T-cell (primary cell): ENCODE data around the gene SLIT3. TPM values are rescaled to one million over a fixed set of nuclear protein-coding genes. Genes with fewer than 3 reads are reported as not detected.

Experiments
- ATAC-seq, 4 experiments: fragments of 200-7000 bp in 3 of 4; fragments of 150-1000 bp in 1 of 4; cut with Tn5 transposase; replicated peaks in 1 of 4; 1 replicate in 3 of 4; 2 replicates in 1 of 4; pipeline ENCODE4 v1.10.0; 2021; ENCODE audit warnings: moderate library complexity in 3 of 4, mild to moderate bottlenecking in 2 of 4, moderate number of reproducible peaks in 1 of 4
- CTCF ChIA-PET, 2 donors: fragments of 300-600 bp; sonication (Branson Sonifier 250); formaldehyde crosslinking; loops; one replicate each; lab custom pipeline; 2022; ENCODE audit warnings: antibody characterized with exemption in 2 of 2; lab: Charles Lee
- POLR2A ChIA-PET, 2 donors: fragments of 300-600 bp; sonication (Branson Sonifier 250); formaldehyde crosslinking; loops; one replicate each; lab custom pipeline; 2022; ENCODE audit warnings: antibody characterized with exemption in 2 of 2; lab: Charles Lee
- DNase-seq, 35 experiments: peaks; one replicate each; pipeline versions ENCODE4 v3.0.0 to v3.0.0-alpha.2; 2013 to 2023
- H3K27ac ChIP-seq: one replicate; pipeline ENCODE4 v1.5.1; 2013; ENCODE audit warnings: low read length
- H3K27me3 ChIP-seq, 2 experiments: replicated peaks in 1 of 2; 1 replicate in 1 of 2; 2 replicates in 1 of 2; pipeline versions ENCODE4 v1.6.1 to v1.7.0; 2013; ENCODE audit warnings: low read length in 1 of 2, mixed read lengths in 1 of 2; ENCODE audit not compliant: control insufficient read depth in 2 of 2, insufficient read depth in 2 of 2; ENCODE audit errors: extremely low read depth in 1 of 2
- H3K36me3 ChIP-seq, 2 donors: 1 replicate in 1 of 2; 2 replicates in 1 of 2; pipeline versions ENCODE4 v1.6.1 to v1.7.0; 2013; ENCODE audit warnings: low read length in 1 of 2; ENCODE audit not compliant: control insufficient read depth in 2 of 2, insufficient read depth in 1 of 2; ENCODE audit errors: extremely low read depth in 1 of 2
- H3K4me1 ChIP-seq, 2 experiments: 1 replicate in 1 of 2; 2 replicates in 1 of 2; pipeline versions ENCODE4 v1.6.1 to v1.7.0; 2013; ENCODE audit warnings: low read length in 2 of 2, mixed read lengths in 1 of 2; ENCODE audit not compliant: insufficient read depth in 2 of 2, control insufficient read depth in 1 of 2; ENCODE audit errors: extremely low read depth in 1 of 2
- H3K4me3 ChIP-seq, 2 donors: 1 replicate in 1 of 2; 2 replicates in 1 of 2; pipeline versions ENCODE4 v1.5.1 to v1.7.0; 2013; ENCODE audit warnings: mild to moderate bottlenecking in 2 of 2, low read length in 1 of 2, moderate library complexity in 1 of 2; ENCODE audit not compliant: control insufficient read depth in 1 of 2; ENCODE audit errors: extremely low read depth in 1 of 2
- H3K9me3 ChIP-seq: 2 replicates; pipeline ENCODE4 v1.7.0; 2013
- H3K27ac Mint-ChIP-seq, 2 donors: one replicate each; pipeline ENCODE4 v1.8.0; 2020 to 2021; ENCODE audit warnings: mild to moderate bottlenecking in 2 of 2, mixed read lengths in 2 of 2
- H3K27me3 Mint-ChIP-seq, 2 donors: one replicate each; pipeline ENCODE4 v1.8.0; 2021 to 2022; ENCODE audit warnings: mixed read lengths in 2 of 2
- H3K36me3 Mint-ChIP-seq: one replicate; pipeline ENCODE4 v1.8.0; 2021; ENCODE audit warnings: mixed read lengths
- H3K4me1 Mint-ChIP-seq, 3 donors: one replicate each; pipeline ENCODE4 v1.8.0; 2020 to 2022; ENCODE audit warnings: mixed read lengths in 3 of 3, mild to moderate bottlenecking in 1 of 3
- H3K4me3 Mint-ChIP-seq, 3 donors: one replicate each; pipeline ENCODE4 v1.8.0; 2020 to 2022; ENCODE audit warnings: mild to moderate bottlenecking in 3 of 3, mixed read lengths in 3 of 3, moderate library complexity in 3 of 3
- H3K9me3 Mint-ChIP-seq, 3 donors: one replicate each; pipeline ENCODE4 v1.8.0; 2020 to 2022; ENCODE audit warnings: mixed read lengths in 3 of 3
- WGBS: methylation state at CpG from one replicate; pipeline ENCODE4 v1.1.5; 2013; ENCODE audit warnings: missing lambda C conversion rate; ENCODE audit not compliant: insufficient coverage; 5-methylcytosine and 5-hydroxymethylcytosine counted together
- total RNA-seq, 35 experiments: library from RNA in 6 of 35; stranded (reverse) in 6 of 35; fragments of 120-200 nt in 1 of 35; gene quantifications; one replicate each; pipeline versions ENCODE4 v1.2.1 to v1.2.4 and lab custom pipeline; 2013 to 2026

SLIT3 gene
- total RNA-seq, 5 donors from 2014 or later (not counting 1 experiment from before 2014, with no cell fraction given): 0.13 to 0.32 (median 0.13) TPM; not detected in 2

DNA sequence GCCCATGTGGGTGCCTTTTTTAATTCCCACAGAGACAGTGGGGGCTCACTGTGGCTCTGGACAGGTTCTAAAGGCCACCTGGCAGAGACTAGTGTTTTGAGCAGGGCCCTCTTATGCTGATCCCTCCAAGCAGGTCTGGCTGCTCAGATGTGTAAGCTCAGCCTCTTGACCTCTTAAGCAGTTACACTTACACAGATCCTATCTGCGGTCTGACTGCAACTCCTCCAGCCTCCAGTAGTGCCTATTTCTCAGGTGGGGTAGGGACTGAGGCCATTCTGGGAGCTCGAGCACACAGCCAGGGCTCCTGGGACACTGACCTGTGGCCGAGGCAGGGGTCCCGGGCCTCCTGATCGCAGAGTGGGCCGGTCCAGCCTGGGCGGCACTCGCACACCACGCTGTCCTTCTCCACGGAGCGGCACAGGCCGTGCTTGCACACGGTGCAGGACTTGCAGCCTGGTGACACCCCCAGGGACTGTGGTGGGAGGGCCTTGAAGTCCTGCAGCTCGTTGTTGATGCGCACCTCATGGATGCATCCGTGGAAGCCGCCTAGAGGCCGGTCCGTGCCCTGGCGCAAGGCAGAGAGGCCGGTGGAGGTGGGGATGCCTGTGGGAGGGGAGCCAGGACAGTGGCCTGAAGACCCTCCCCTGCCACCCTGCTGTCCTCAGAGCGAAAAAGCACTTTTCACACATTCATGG, 629.9 kb downstream of the SLIT3 start:
- Mint-ChIP-seq H3K9me3 (no peaks in the 10 kb centered on the region), H3K4me3 (no peak overlapping the region), H3K36me3 (no peaks in the 10 kb centered on the region), H3K27ac (no peak overlapping the region), H3K27me3 (peaks cover 0 to 4% of the 10 kb centered on the region in 2 donors), H3K4me1 (no peaks in the 10 kb centered on the region)
- Histone ChIP-seq H3K27ac (no peak overlapping the region), H3K27me3 (peaks cover 0 to 7% of the 10 kb centered on the region in 2 experiments), H3K4me3 (no peak overlapping the region), H3K4me1 (no peaks in the 10 kb centered on the region), H3K9me3 (no peaks in the 10 kb centered on the region), H3K36me3 (no peaks in the 10 kb centered on the region)
- DNase-seq: no peak
- no peak for ATAC-seq
- ChIA-PET POLR2A (no interaction called here), CTCF (no interaction called here)
- 86% methylated on average over 14 of the region's 22 CpGs for WGBS

DNA sequence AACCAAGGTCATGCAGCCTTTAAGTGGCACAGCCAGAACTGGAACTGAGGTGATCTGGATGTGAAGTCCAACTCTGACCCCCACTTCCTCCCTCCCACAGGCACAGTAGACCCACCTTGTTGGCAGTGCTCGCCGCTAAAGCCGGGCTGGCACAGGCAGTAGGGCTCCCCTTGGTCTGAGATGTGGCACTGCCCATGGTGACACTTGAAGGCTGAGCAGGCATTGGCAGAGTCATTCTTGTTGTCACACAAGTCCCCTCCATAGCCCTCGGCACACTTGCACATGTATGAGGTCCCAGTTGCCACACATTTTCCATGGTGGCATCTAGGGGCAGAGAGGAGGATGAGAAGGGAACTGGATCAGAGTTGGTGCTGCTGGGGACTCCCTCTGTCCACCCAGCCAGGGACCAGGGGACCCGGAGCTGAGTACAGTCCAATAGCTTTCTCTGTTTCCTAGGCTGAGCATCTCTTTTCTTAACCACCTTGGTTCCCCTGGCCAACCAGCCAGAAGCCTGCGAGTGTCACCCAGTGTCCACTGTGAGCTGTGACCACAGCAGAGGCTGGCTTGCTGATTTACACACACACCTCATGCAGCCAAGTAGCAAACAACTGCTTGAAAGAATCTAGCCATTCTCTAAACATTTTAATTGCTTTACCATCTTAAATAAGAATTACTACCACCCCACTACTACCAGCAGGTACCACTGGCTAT, 631.1 kb downstream of the SLIT3 start:
- no peaks in the 10 kb centered on the region for H3K36me3 ChIP-seq
- DNase-seq (no peak), ATAC-seq (no peak)
- peaks cover 0 to 7% of the 10 kb centered on the region in 2 experiments for H3K27me3 ChIP-seq
- ChIA-PET CTCF (no interaction called here), POLR2A (no interaction called here)
- Mint-ChIP-seq H3K4me1 (no peaks in the 10 kb centered on the region), H3K9me3 (no peaks in the 10 kb centered on the region), H3K36me3 (no peaks in the 10 kb centered on the region), H3K27me3 (no peaks in the 10 kb centered on the region), H3K27ac (no peak overlapping the region), H3K4me3 (no peak overlapping the region)
- no peak overlapping the region for H3K27ac ChIP-seq
- H3K4me1 ChIP-seq: no peaks in the 10 kb centered on the region
- H3K4me3 ChIP-seq: no peak overlapping the region
- H3K9me3 ChIP-seq: no peaks in the 10 kb centered on the region
- 83% methylated on average over 4 of the region's 6 CpGs for WGBS

DNA sequence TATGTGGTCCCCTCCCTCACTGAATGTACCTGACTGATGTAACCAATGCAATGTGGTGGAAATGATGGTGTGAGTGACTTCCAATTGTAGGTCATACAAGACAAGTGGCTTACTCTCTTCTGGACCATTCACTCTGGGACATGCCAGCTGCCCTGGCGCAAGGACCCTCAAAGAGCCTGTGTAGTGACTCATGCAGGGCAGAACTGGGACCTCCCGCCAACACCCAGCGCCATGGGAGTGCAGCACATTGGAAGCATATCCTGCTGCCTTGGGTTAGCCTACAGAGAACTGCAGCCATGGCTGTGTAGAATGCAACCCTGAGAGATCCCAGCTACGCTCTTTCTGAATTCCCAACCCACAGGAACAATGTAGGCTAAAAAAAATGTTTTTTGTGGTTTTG, 631.8 kb downstream of the SLIT3 start:
- Mint-ChIP-seq H3K27ac (no peak overlapping the region), H3K4me1 (no peaks in the 10 kb centered on the region), H3K27me3 (no peaks in the 10 kb centered on the region), H3K36me3 (no peaks in the 10 kb centered on the region), H3K9me3 (no peaks in the 10 kb centered on the region), H3K4me3 (no peak overlapping the region)
- WGBS: 87% methylated on average over 3 of the region's 4 CpGs
- Histone ChIP-seq H3K27me3 (peaks cover 0 to 7% of the 10 kb centered on the region in 2 experiments), H3K9me3 (no peaks in the 10 kb centered on the region), H3K4me3 (no peak overlapping the region), H3K36me3 (no peaks in the 10 kb centered on the region), H3K27ac (no peak overlapping the region), H3K4me1 (no peaks in the 10 kb centered on the region)
- ChIA-PET POLR2A (no interaction called here), CTCF (no interaction called here)
- ATAC-seq: no peak
- DNase-seq: no peak

DNA sequence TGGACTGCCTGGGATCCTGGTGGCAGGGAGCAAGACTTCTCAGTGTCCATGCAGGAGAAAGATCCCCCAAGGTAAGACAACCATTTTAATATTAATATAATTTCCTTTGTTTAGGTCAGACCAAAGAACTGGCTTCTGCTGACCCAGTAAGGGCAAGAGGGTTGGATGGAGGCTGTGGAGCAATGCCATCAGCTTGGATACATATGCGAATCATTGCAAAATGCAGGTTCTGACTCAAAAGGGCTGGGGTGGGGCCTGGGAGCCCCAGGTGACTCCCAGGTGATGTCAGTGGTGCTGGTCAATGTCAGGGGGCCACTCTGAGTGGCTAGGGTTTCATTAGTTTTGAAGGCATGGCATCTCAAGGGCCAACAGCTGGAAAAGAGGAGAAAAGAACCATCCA, 632.9 kb downstream of the SLIT3 start:
- no peaks in the 10 kb centered on the region for H3K4me1 ChIP-seq
- POLR2A ChIA-PET: no interaction called here
- no peaks in the 10 kb centered on the region for H3K36me3 Mint-ChIP-seq
- H3K4me3 Mint-ChIP-seq: no peak overlapping the region
- H3K27me3 Mint-ChIP-seq: peaks cover 0 to 3% of the 10 kb centered on the region in 2 donors
- no peaks in the 10 kb centered on the region for H3K36me3 ChIP-seq
- H3K9me3 ChIP-seq: no peaks in the 10 kb centered on the region
- H3K27ac Mint-ChIP-seq: no peak overlapping the region
- CTCF ChIA-PET: no interaction called here
- DNase-seq (no peak), ATAC-seq (no peak)
- no peak overlapping the region for H3K4me3 ChIP-seq
- no peaks in the 10 kb centered on the region for H3K4me1 Mint-ChIP-seq
- 100% methylated on average over 1 of the region's 1 CpG for whole genome bisulfite sequencing
- peaks cover 0 to 5% of the 10 kb centered on the region in 2 experiments for H3K27me3 ChIP-seq
- no peak overlapping the region for H3K27ac ChIP-seq
- H3K9me3 Mint-ChIP-seq: no peaks in the 10 kb centered on the region

DNA sequence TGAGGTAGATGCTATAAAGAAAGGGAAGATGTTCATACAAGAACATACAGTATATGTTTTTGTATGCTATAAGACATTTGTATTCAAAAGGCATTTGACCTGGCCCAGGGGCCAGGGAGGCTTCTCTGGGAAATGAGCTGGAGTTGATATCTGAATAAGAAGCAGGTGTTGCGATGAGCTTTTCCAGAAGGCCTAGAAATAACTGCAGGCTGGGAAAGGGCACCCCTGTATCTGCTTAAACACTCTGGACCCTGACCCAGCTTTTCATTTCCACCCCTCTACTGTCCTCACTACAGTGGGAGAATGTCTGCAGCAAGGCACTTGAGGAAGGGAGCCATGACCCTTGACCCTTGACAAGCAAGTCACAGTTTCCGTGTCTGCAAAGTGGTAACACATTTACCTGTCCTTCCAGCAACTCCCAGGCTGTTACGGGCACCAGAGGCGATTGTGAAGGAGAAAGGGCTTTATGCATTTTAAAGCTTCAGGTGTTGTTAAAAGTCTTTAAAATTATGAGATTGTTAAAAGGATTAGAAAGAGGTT, 633.6 kb downstream of the SLIT3 start:
- Histone ChIP-seq H3K4me3 (no peak overlapping the region), H3K9me3 (no peaks in the 10 kb centered on the region), H3K36me3 (no peaks in the 10 kb centered on the region), H3K27ac (no peak overlapping the region), H3K27me3 (peaks cover 0 to 3% of the 10 kb centered on the region in 2 experiments), H3K4me1 (no peaks in the 10 kb centered on the region)
- Mint-ChIP-seq H3K4me3 (no peak overlapping the region), H3K27ac (no peak overlapping the region), H3K4me1 (no peaks in the 10 kb centered on the region), H3K27me3 (peaks cover 0 to 6% of the 10 kb centered on the region in 2 donors), H3K9me3 (no peaks in the 10 kb centered on the region), H3K36me3 (no peaks in the 10 kb centered on the region)
- ATAC-seq: no peak
- no peak for DNase-seq
- 67% methylated on average over 1 of the region's 4 CpGs for WGBS
- CTCF ChIA-PET: no interaction called here
- POLR2A ChIA-PET: no interaction called here

DNA sequence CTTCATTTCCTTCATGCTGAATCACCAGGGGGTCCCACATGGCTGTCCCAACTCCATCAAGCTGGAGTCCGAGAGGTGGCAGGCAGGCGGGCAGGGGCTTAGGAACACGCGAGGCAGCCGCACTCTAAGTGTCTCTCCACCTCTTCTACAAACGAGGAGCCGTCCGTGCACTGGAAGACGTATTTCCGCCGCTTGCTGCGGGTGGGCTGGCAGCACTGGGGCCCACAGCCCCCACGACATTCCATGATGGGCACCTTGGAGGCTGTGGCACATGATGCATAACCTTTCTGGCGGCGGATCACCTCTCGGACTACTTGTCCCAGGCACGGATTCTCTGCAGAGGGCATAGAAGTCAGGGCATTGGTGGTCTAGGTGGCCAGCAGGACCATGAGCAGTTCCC, 634.6 kb downstream of the SLIT3 start:
- ChIA-PET POLR2A (no interaction called here), CTCF (no interaction called here)
- Mint-ChIP-seq H3K4me1 (no peaks in the 10 kb centered on the region), H3K36me3 (no peaks in the 10 kb centered on the region), H3K4me3 (no peak overlapping the region), H3K27me3 (peaks cover 0 to 6% of the 10 kb centered on the region in 2 donors), H3K27ac (no peak overlapping the region), H3K9me3 (no peaks in the 10 kb centered on the region)
- DNase-seq (no peak), ATAC-seq (no peak)
- no peak overlapping the region for H3K4me3 ChIP-seq
- peaks cover 0 to 2% of the 10 kb centered on the region in 2 experiments for H3K27me3 ChIP-seq
- no peak overlapping the region for H3K27ac ChIP-seq
- no peaks in the 10 kb centered on the region for H3K36me3 ChIP-seq
- WGBS: 92% methylated on average over 14 of the region's 17 CpGs
- no peaks in the 10 kb centered on the region for H3K4me1 ChIP-seq
- no peaks in the 10 kb centered on the region for H3K9me3 ChIP-seq
